Endothelial cell of umbilical vein (primary cell): ENCODE measurements around the gene MRPL42. TPM values are rescaled to one million over a fixed set of nuclear protein-coding genes. Genes with fewer than 3 reads are reported as not detected.

Source experiments
- BruUV-seq: library from RNA; stranded (reverse); fragments of 400-500 nt; replicated peaks from 2 replicates; lab custom pipeline; 2021; lab: Mats Ljungman, UMichigan
- CTCF ChIA-PET: fragments of 300-600, 350-600 bp; sonication (Branson Sonifier 250); formaldehyde crosslinking; loops from one replicate; lab custom pipeline; 2021; ENCODE audit warnings: antibody characterized with exemption, inconsistent platforms; lab: Charles Lee
- POLR2A ChIA-PET: fragments of 300-600, 350-600 bp; sonication (Branson Sonifier 250); formaldehyde crosslinking; loops from one replicate; lab custom pipeline; 2021; ENCODE audit warnings: antibody characterized with exemption, inconsistent platforms; lab: Charles Lee
- DNase-seq: peaks from one replicate; pipeline ENCODE4 v3.0.0-alpha.2; 2011; ENCODE audit warnings: low read depth, low spot score
- FAIRE-seq: peaks from 2 replicates; lab custom pipeline; 2011; peaks lifted over from hg19 to GRCh38; lab: Jason Lieb, UNC
- H2AFZ ChIP-seq: 2 replicates; pipeline ENCODE4 v1.6.0; 2012; ENCODE audit warnings: low read depth, low read length, control low read depth, inconsistent platforms
- H3K27ac ChIP-seq: 2 replicates; pipeline ENCODE4 v1.5.1; 2011; ENCODE audit warnings: low read depth, mild to moderate bottlenecking, control low read depth, low read length, moderate library complexity; ENCODE audit not compliant: insufficient read depth
- H3K27me3 ChIP-seq, 2 experiments: 2 replicates each; pipeline versions ENCODE4 v1.6.0 to v1.6.1; 2011; ENCODE audit warnings: low read length in 2 of 2, mixed read lengths in 1 of 2; ENCODE audit not compliant: control insufficient read depth in 2 of 2, insufficient read depth in 2 of 2
- H3K36me3 ChIP-seq, 2 experiments: 2 replicates in 1 of 2; 3 replicates in 1 of 2; pipeline ENCODE4 v1.5.1; 2011; ENCODE audit warnings: low read length in 2 of 2, mild to moderate bottlenecking in 1 of 2, moderate library complexity in 1 of 2; ENCODE audit not compliant: control insufficient read depth in 2 of 2, insufficient read depth in 2 of 2; ENCODE audit errors: extremely low read depth in 1 of 2
- H3K4me1 ChIP-seq: 3 replicates; pipeline ENCODE4 v1.5.1; 2011; ENCODE audit warnings: mild to moderate bottlenecking, low read length; ENCODE audit not compliant: control insufficient read depth, insufficient read depth; ENCODE audit errors: extremely low read depth
- H3K4me2 ChIP-seq: 2 replicates; pipeline ENCODE4 v1.6.1; 2011; ENCODE audit warnings: low read length, control low read depth, mixed read lengths; ENCODE audit not compliant: insufficient read depth
- H3K4me3 ChIP-seq, 3 experiments: fragments of 200-600 bp in 1 of 3; sonication (generic), shearing (Covaris generic) in 1 of 3; replicated peaks in 1 of 3; 2 replicates each; pipeline ENCODE4 v1.5.1; 2011 to 2016; ENCODE audit warnings: control low read depth in 3 of 3, low read length in 3 of 3, mild to moderate bottlenecking in 2 of 3, inconsistent platforms in 1 of 3, low read depth in 1 of 3, moderate library complexity in 1 of 3; ENCODE audit not compliant: insufficient read depth in 1 of 3
- H3K79me2 ChIP-seq: 2 replicates; pipeline ENCODE4 v1.6.0; 2012; ENCODE audit warnings: low read length, inconsistent platforms; ENCODE audit not compliant: control insufficient read depth, insufficient read depth
- H3K9ac ChIP-seq: replicated peaks from 2 replicates; pipeline ENCODE3; 2011; ENCODE audit warnings: low read length, control low read depth; ENCODE audit not compliant: insufficient read depth; ENCODE audit errors: extremely low read depth
- H3K9me1 ChIP-seq: replicated peaks from 3 replicates; pipeline ENCODE4 v1.6.0; 2011; ENCODE audit warnings: mild to moderate bottlenecking, low read length; ENCODE audit not compliant: control insufficient read depth, insufficient read depth; ENCODE audit errors: extremely low read depth
- H3K9me3 ChIP-seq: replicated peaks from 2 replicates; pipeline ENCODE4 v1.5.1; 2012; ENCODE audit warnings: low read length, inconsistent platforms; ENCODE audit not compliant: control insufficient read depth, insufficient read depth
- H4K20me1 ChIP-seq: replicated peaks from 2 replicates; pipeline ENCODE3; 2011; ENCODE audit warnings: mild to moderate bottlenecking, low read length; ENCODE audit not compliant: control insufficient read depth, insufficient read depth; ENCODE audit errors: extremely low read depth
- EZH2 ChIP-seq: IDR thresholded peaks from 2 replicates; pipeline ENCODE4 v1.6.1; 2012; ENCODE audit warnings: borderline replicate concordance, low read depth, mild to moderate bottlenecking, moderate library complexity, low read length, inconsistent platforms; ENCODE audit not compliant: severe bottlenecking
- FOS ChIP-seq: IDR thresholded peaks from 2 replicates; pipeline ENCODE4 v1.6.1; 2011; ENCODE audit warnings: mild to moderate bottlenecking, low read length, moderate library complexity, borderline replicate concordance; ENCODE audit not compliant: insufficient read depth
- GATA2 ChIP-seq: IDR thresholded peaks from 2 replicates; pipeline ENCODE4 v1.7.0; 2011; ENCODE audit warnings: low read depth, mild to moderate bottlenecking, moderate library complexity, mixed read lengths, low read length; ENCODE audit not compliant: insufficient read length, insufficient read depth
- JUN ChIP-seq: IDR thresholded peaks from 2 replicates; pipeline ENCODE4 v1.6.1; 2011; ENCODE audit warnings: borderline replicate concordance, low read depth; ENCODE audit not compliant: insufficient read length, insufficient read depth
- MYC ChIP-seq: IDR thresholded peaks from one replicate; pipeline ENCODE4 v1.6.1; 2011; ENCODE audit warnings: mild to moderate bottlenecking, low read depth, low read length
- POLR2A ChIP-seq: IDR thresholded peaks from 2 replicates; pipeline ENCODE4 v1.6.1; 2012; ENCODE audit warnings: low read depth, mild to moderate bottlenecking, control low read depth, low read length
- POLR2AphosphoS5 ChIP-seq: IDR thresholded peaks from 2 replicates; pipeline ENCODE4 v1.6.1; 2012; ENCODE audit warnings: low read depth, mild to moderate bottlenecking, control low read depth, low read length, moderate library complexity; ENCODE audit not compliant: insufficient read depth
- dilution Hi-C: fragments of 300-500 bp; cut with MboI; formaldehyde crosslinking; loops from one replicate; pipeline ENCODE4 v1.15.0; 2019; ENCODE audit warnings: low sequenced_read_pairs; ENCODE audit not compliant: extremely low pct_ligation_motif_present
- intact Hi-C: fragments of 100-400 bp; cut with micrococcal nuclease; formaldehyde crosslinking; loops from one replicate; pipeline ENCODE4 v1.10.0; 2022
- polyA plus RNA-seq, 4 experiments: library from polyadenylated mRNA; depleted of rRNA in 3 of 4; stranded (reverse) in 3 of 4; unstranded in 1 of 4; fragments of >200 nt; gene quantifications; 2 replicates each; pipeline versions ENCODE4 v1.2.1 to v1.2.3, GENCODE V29; 2011 to 2012; ENCODE audit warnings: missing spikeins in 1 of 4
- total RNA-seq: library from RNA; stranded (reverse); gene quantifications from 2 replicates; pipeline ENCODE4 v1.2.3, GENCODE V29; 2021
- TF ChIP-seq, protein P1 (sequence below): IDR thresholded peaks from 2 replicates; pipeline ENCODE4 v1.6.1; 2011; ENCODE audit not compliant: insufficient read depth, insufficient read length
- TF ChIP-seq, protein P2 (sequence below), 2 donors: IDR thresholded peaks; 1 replicate in 1 of 2; 2 replicates in 1 of 2; pipeline ENCODE4 v1.5.1; 2011; ENCODE audit warnings: low read length in 2 of 2, mild to moderate bottlenecking in 2 of 2, moderate library complexity in 2 of 2, control low read depth in 1 of 2, inconsistent platforms in 1 of 2, low read depth in 1 of 2; ENCODE audit not compliant: insufficient read depth in 1 of 2; ENCODE audit errors: extremely low read depth in 1 of 2

MRPL42 gene
- total and polyA plus RNA-seq, 2 donors (not counting 3 experiments of a cell fraction or from before 2014, with no cell fraction given), result 38.5 to 61.2 TPM

DNA sequence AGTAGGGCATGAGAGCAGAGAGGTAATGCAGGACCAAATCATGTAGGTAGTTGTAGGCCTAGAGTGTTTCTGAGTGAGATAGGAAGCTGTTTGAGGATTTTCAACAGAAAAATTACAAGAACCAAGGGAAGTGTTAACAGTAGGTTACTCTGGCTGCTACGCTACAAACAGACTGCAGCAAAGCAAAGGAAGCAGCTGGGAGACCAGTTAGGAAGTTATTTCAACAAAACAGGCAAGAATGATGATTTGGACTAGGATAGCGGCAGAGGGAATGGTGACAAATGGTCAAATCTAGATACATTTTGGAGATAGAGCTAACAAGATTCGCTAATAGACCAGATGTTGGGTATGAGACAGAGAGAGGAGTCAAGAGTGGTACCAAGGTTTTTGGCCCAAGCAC, 26.8 kb downstream of the MRPL42 start:
- DNase-seq, result peak; percentile 31
- H3K79me2 ChIP-seq, result peaks cover 6% of the 10 kb centered on the region

More for the DNA sequence above, 26.8 kb downstream of the MRPL42 start:
- no peaks in the 10 kb centered on the region for H4K20me1 ChIP-seq
- ChIA-PET POLR2A (no interaction called here), CTCF (interaction anchor here (2.5 to 2.6 kb wide), 2 partner anchors 9 to 608 kb away, joined by 8 to 9 read pairs; no protein-coding TSS in a partner anchor)
- no peaks in the 10 kb centered on the region for H3K9me3 ChIP-seq
- H3K9me1 ChIP-seq, result no peaks in the 10 kb centered on the region
- H3K4me3 ChIP-seq, result no peak overlapping the region
- peaks cover 2% of the 10 kb centered on the region for H3K4me1 ChIP-seq
- no peak overlapping the region for H2AFZ ChIP-seq
- H3K36me3 ChIP-seq, result peaks cover 0 to 19% of the 10 kb centered on the region in 2 experiments
- no peak overlapping the region for H3K4me2 ChIP-seq
- TF ChIP-seq EZH2 (no peak), POLR2AphosphoS5 (no peak), POLR2A (no peak), JUN (no peak), GATA2 (no peak), MYC (no peak), FOS (no peak)
- TF ChIP-seq, protein P1, sequence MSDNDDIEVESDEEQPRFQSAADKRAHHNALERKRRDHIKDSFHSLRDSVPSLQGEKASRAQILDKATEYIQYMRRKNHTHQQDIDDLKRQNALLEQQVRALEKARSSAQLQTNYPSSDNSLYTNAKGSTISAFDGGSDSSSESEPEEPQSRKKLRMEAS, result no peak
- TF ChIP-seq, protein P2, sequence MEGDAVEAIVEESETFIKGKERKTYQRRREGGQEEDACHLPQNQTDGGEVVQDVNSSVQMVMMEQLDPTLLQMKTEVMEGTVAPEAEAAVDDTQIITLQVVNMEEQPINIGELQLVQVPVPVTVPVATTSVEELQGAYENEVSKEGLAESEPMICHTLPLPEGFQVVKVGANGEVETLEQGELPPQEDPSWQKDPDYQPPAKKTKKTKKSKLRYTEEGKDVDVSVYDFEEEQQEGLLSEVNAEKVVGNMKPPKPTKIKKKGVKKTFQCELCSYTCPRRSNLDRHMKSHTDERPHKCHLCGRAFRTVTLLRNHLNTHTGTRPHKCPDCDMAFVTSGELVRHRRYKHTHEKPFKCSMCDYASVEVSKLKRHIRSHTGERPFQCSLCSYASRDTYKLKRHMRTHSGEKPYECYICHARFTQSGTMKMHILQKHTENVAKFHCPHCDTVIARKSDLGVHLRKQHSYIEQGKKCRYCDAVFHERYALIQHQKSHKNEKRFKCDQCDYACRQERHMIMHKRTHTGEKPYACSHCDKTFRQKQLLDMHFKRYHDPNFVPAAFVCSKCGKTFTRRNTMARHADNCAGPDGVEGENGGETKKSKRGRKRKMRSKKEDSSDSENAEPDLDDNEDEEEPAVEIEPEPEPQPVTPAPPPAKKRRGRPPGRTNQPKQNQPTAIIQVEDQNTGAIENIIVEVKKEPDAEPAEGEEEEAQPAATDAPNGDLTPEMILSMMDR (IDR thresholded peaks at IDR 0.05; ENCODE audit: extremely low read depth in 1 of 2, insufficient read depth in 1 of 2, low read depth in 1 of 2, low read length in 2 of 2), result no peak
- no peak for FAIRE-seq
- no peak overlapping the region for H3K9ac ChIP-seq
- no peak overlapping the region for H3K27ac ChIP-seq
- BruUV-seq, result no TSS peak
- dilution Hi-C loops, result no loop called here
- no peaks in the 10 kb centered on the region for H3K27me3 ChIP-seq
- intact Hi-C loops, result no loop called here
